ENCODE data around the gene RBKS. TPM values are rescaled to one million over a fixed set of nuclear protein-coding genes. Genes with fewer than 3 reads are reported as not detected.
A peak's percentile ranks its signal among the peaks of the same experiment; 100 is the strongest.

The RBKS gene
- total and polyA plus RNA-seq, 2 donors (not counting 1 experiment from before 2014, with no cell fraction given) = 1.3 to 2.6 TPM

GRCh38 chr2:27886322-27886721 lies 3.9 kb downstream of the RBKS start:
- H4K20me1 ChIP-seq (ENCODE audit: control insufficient read depth, extremely low read depth, insufficient read depth, low read length) = no peaks in the 10 kb centered on the region
- no peak overlapping the region for H2AFZ ChIP-seq (ENCODE audit: low read length)
- H3K27me3 ChIP-seq (ENCODE audit: control insufficient read depth, insufficient read depth, low read length) = no peaks in the 10 kb centered on the region
- no peak overlapping the region for H3K4me2 ChIP-seq (ENCODE audit: extremely low read depth, insufficient read depth, low read length)
- TF ChIP-seq CTCF (conservative IDR thresholded peaks at IDR 0.05 in 1 of 2, IDR thresholded peaks at IDR 0.05 in 1 of 2; ENCODE audit: low read depth in 1 of 2, low read length in 2 of 2) (no peak), EZH2 (IDR thresholded peaks at IDR 0.05; ENCODE audit: low read length, missing control alignments) (no peak)
- H3K9me3 ChIP-seq (ENCODE audit: control insufficient read depth, insufficient read depth, low read depth, low read length) = no peaks in the 10 kb centered on the region
- H3K9ac ChIP-seq (ENCODE audit: insufficient read depth, low read length) = no peak overlapping the region
- H3K36me3 ChIP-seq (ENCODE audit: control insufficient read depth, insufficient read depth, low read length) = no peaks in the 10 kb centered on the region
- no peak for DNase-seq (ENCODE audit: low read depth in 2 of 2)
- H3K27ac ChIP-seq (ENCODE audit: insufficient read depth, low read length) = no peak overlapping the region
- peaks cover 12% of the 10 kb centered on the region for H3K4me1 ChIP-seq (ENCODE audit: control insufficient read depth, extremely low read depth, insufficient read depth, low read length)
- peaks cover 6% of the 10 kb centered on the region for H3K79me2 ChIP-seq (ENCODE audit: control insufficient read depth, insufficient read depth, low read length)
- H3K4me3 ChIP-seq (replicated peaks in 1 of 4; ENCODE audit: control extremely low read depth in 1 of 4, insufficient read depth in 1 of 4, low read depth in 3 of 4, low read length in 4 of 4) = no peak overlapping the region

- Histone ChIP-seq H2AFZ (ENCODE audit: low read length) (no peak overlapping the region), H3K4me2 (ENCODE audit: extremely low read depth, insufficient read depth, low read length) (no peak overlapping the region), H3K9me3 (ENCODE audit: control insufficient read depth, insufficient read depth, low read depth, low read length) (no peaks in the 10 kb centered on the region), H3K9ac (ENCODE audit: insufficient read depth, low read length) (no peak overlapping the region), H3K4me3 (replicated peaks in 1 of 4; ENCODE audit: control extremely low read depth in 1 of 4, insufficient read depth in 1 of 4, low read depth in 3 of 4, low read length in 4 of 4) (no peak overlapping the region), H3K27ac (ENCODE audit: insufficient read depth, low read length) (no peak overlapping the region), H4K20me1 (ENCODE audit: control insufficient read depth, extremely low read depth, insufficient read depth, low read length) (no peaks in the 10 kb centered on the region), H3K27me3 (ENCODE audit: control insufficient read depth, insufficient read depth, low read length) (no peaks in the 10 kb centered on the region), H3K79me2 (ENCODE audit: control insufficient read depth, insufficient read depth, low read length) (peaks cover 6% of the 10 kb centered on the region), H3K4me1 (ENCODE audit: control insufficient read depth, extremely low read depth, insufficient read depth, low read length) (peaks cover 12% of the 10 kb centered on the region), H3K36me3 (ENCODE audit: control insufficient read depth, insufficient read depth, low read length) (no peaks in the 10 kb centered on the region)
- TF ChIP-seq EZH2 (IDR thresholded peaks at IDR 0.05; ENCODE audit: low read length, missing control alignments) = no peak
- no peak for TF ChIP-seq CTCF (conservative IDR thresholded peaks at IDR 0.05 in 1 of 2, IDR thresholded peaks at IDR 0.05 in 1 of 2; ENCODE audit: low read depth in 1 of 2, low read length in 2 of 2)
- peak in 1 of 2 donors; percentile 42 for DNase-seq (ENCODE audit: low read depth in 2 of 2)
These were observed 4.5 kb downstream of the RBKS start for GRCh38 chr2:27885661-27886060.

GRCh38 chr2:27885234-27885633 lies 5.0 kb downstream of the RBKS start:
- Histone ChIP-seq H3K9me3 (ENCODE audit: control insufficient read depth, insufficient read depth, low read depth, low read length) (no peaks in the 10 kb centered on the region), H3K36me3 (ENCODE audit: control insufficient read depth, insufficient read depth, low read length) (no peaks in the 10 kb centered on the region), H3K27ac (ENCODE audit: insufficient read depth, low read length) (no peak overlapping the region), H3K4me1 (ENCODE audit: control insufficient read depth, extremely low read depth, insufficient read depth, low read length) (peaks cover 12% of the 10 kb centered on the region), H3K27me3 (ENCODE audit: control insufficient read depth, insufficient read depth, low read length) (no peaks in the 10 kb centered on the region), H3K79me2 (ENCODE audit: control insufficient read depth, insufficient read depth, low read length) (peaks cover 6% of the 10 kb centered on the region), H4K20me1 (ENCODE audit: control insufficient read depth, extremely low read depth, insufficient read depth, low read length) (no peaks in the 10 kb centered on the region), H3K9ac (ENCODE audit: insufficient read depth, low read length) (no peak overlapping the region), H3K4me3 (replicated peaks in 1 of 4; ENCODE audit: control extremely low read depth in 1 of 4, insufficient read depth in 1 of 4, low read depth in 3 of 4, low read length in 4 of 4) (no peak overlapping the region), H3K4me2 (ENCODE audit: extremely low read depth, insufficient read depth, low read length) (no peak overlapping the region), H2AFZ (ENCODE audit: low read length) (no peak overlapping the region)
- TF ChIP-seq CTCF (conservative IDR thresholded peaks at IDR 0.05 in 1 of 2, IDR thresholded peaks at IDR 0.05 in 1 of 2; ENCODE audit: low read depth in 1 of 2, low read length in 2 of 2) (no peak), EZH2 (IDR thresholded peaks at IDR 0.05; ENCODE audit: low read length, missing control alignments) (no peak)
- DNase-seq (ENCODE audit: low read depth in 2 of 2) = peak in 1 of 2 donors; percentile 39
